CD14-positive monocyte (primary cell): ENCODE measurements around the gene TEKT1. TPM values are rescaled to one million over a fixed set of nuclear protein-coding genes. Genes with fewer than 3 reads are reported as not detected.
A peak's percentile ranks its signal among the peaks of the same experiment; 100 is the strongest.

Source experiments
- DNase-seq, 3 donors: peaks; one replicate each; pipeline ENCODE4 v3.0.0-alpha.2; 2011 to 2022
- H2AFZ ChIP-seq: 2 replicates; pipeline ENCODE4 v1.6.0; 2012; ENCODE audit warnings: mild to moderate bottlenecking, low read depth, low read length, inconsistent platforms; ENCODE audit not compliant: insufficient read depth, poor library complexity, severe bottlenecking
- H3K27ac ChIP-seq, 2 donors: 1 replicate in 1 of 2; 2 replicates in 1 of 2; pipeline ENCODE4 v1.5.1; 2012 to 2013; ENCODE audit warnings: low read length in 2 of 2, control low read depth in 1 of 2, inconsistent platforms in 1 of 2, low read depth in 1 of 2, mild to moderate bottlenecking in 1 of 2
- H3K27me3 ChIP-seq, 2 donors: one replicate each; pipeline versions ENCODE4 v1.6.0 to v1.6.1; 2011 to 2013; ENCODE audit warnings: low read length in 2 of 2; ENCODE audit not compliant: control insufficient read depth in 2 of 2, insufficient read depth in 2 of 2
- H3K36me3 ChIP-seq, 2 donors: replicated peaks in 1 of 2; 1 replicate in 1 of 2; 2 replicates in 1 of 2; pipeline versions ENCODE4 v1.5.1 to v1.6.1; 2012 to 2013; ENCODE audit warnings: low read length in 2 of 2, control low read depth in 1 of 2, inconsistent platforms in 1 of 2, mild to moderate bottlenecking in 1 of 2; ENCODE audit not compliant: insufficient read depth in 2 of 2, control insufficient read depth in 1 of 2
- H3K4me1 ChIP-seq, 2 donors: 1 replicate in 1 of 2; 2 replicates in 1 of 2; pipeline versions ENCODE4 v1.5.1 to v1.6.1; 2012 to 2013; ENCODE audit warnings: low read length in 2 of 2, control low read depth in 1 of 2, inconsistent platforms in 1 of 2, mild to moderate bottlenecking in 1 of 2, moderate library complexity in 1 of 2; ENCODE audit not compliant: insufficient read depth in 2 of 2, control insufficient read depth in 1 of 2
- H3K4me2 ChIP-seq: replicated peaks from 2 replicates; pipeline ENCODE3; 2012; ENCODE audit warnings: low read length, moderate library complexity, mild to moderate bottlenecking; ENCODE audit not compliant: poor library complexity, severe bottlenecking; ENCODE audit errors: extremely low read depth
- H3K4me3 ChIP-seq, 3 experiments: fragments of 200-600 bp in 1 of 3; sonication (generic) in 1 of 3; replicated peaks in 1 of 3; 1 replicate in 2 of 3; 2 replicates in 1 of 3; pipeline ENCODE4 v1.5.1; 2011 to 2013; ENCODE audit warnings: low read length in 3 of 3, mild to moderate bottlenecking in 3 of 3, control low read depth in 2 of 3, low read depth in 2 of 3, inconsistent platforms in 1 of 3, moderate library complexity in 1 of 3
- H3K79me2 ChIP-seq: 2 replicates; pipeline ENCODE4 v1.6.0; 2012; ENCODE audit warnings: mild to moderate bottlenecking, control low read depth, inconsistent platforms, low read length, moderate library complexity; ENCODE audit not compliant: insufficient read depth
- H3K9ac ChIP-seq: 2 replicates; pipeline ENCODE4 v1.6.0; 2017; ENCODE audit warnings: low read length, mild to moderate bottlenecking; ENCODE audit not compliant: insufficient read depth, poor library complexity, severe bottlenecking
- H3K9me3 ChIP-seq, 2 donors: replicated peaks in 1 of 2; 1 replicate in 1 of 2; 2 replicates in 1 of 2; pipeline versions ENCODE4 v1.5.1 to v1.6.1; 2012 to 2013; ENCODE audit warnings: low read length in 2 of 2, control low read depth in 1 of 2; ENCODE audit not compliant: control insufficient read depth in 1 of 2, insufficient read depth in 1 of 2
- H4K20me1 ChIP-seq: 2 replicates; pipeline ENCODE4 v1.6.0; 2012; ENCODE audit warnings: mild to moderate bottlenecking, low read length, control low read depth, moderate library complexity; ENCODE audit not compliant: insufficient read depth
- H3K27ac Mint-ChIP-seq, 7 donors: one replicate each; pipeline ENCODE4 v1.8.0; 2020; ENCODE audit warnings: mild to moderate bottlenecking in 7 of 7, mixed read lengths in 7 of 7, moderate library complexity in 6 of 7, inconsistent platforms in 2 of 7
- H3K27me3 Mint-ChIP-seq, 3 donors: one replicate each; pipeline ENCODE4 v1.8.0; 2021 to 2022; ENCODE audit warnings: low read depth in 3 of 3, mild to moderate bottlenecking in 3 of 3, mixed read lengths in 3 of 3, moderate library complexity in 3 of 3, inconsistent platforms in 1 of 3
- H3K36me3 Mint-ChIP-seq, 2 donors: one replicate each; pipeline ENCODE4 v1.8.0; 2020; ENCODE audit warnings: mixed read lengths in 2 of 2, inconsistent platforms in 1 of 2, mild to moderate bottlenecking in 1 of 2
- H3K4me1 Mint-ChIP-seq: one replicate; pipeline ENCODE4 v1.8.0; 2020; ENCODE audit warnings: mild to moderate bottlenecking, mixed read lengths
- H3K4me3 Mint-ChIP-seq, 2 donors: one replicate each; pipeline ENCODE4 v1.8.0; 2020; ENCODE audit warnings: mild to moderate bottlenecking in 2 of 2, mixed read lengths in 2 of 2, moderate library complexity in 1 of 2
- H3K9me3 Mint-ChIP-seq, 7 donors: one replicate each; pipeline ENCODE4 v1.8.0; 2020 to 2022; ENCODE audit warnings: mixed read lengths in 7 of 7, mild to moderate bottlenecking in 6 of 7, moderate library complexity in 6 of 7, inconsistent platforms in 2 of 7
- WGBS: methylation state at CpG from one replicate; pipeline ENCODE4 v1.1.5; 2013; ENCODE audit warnings: missing lambda C conversion rate; ENCODE audit not compliant: insufficient coverage; 5-methylcytosine and 5-hydroxymethylcytosine counted together
- intact Hi-C, 2 donors: fragments of 100-400 bp; cut with micrococcal nuclease; formaldehyde crosslinking; loops; one replicate each; pipeline versions ENCODE4 v1.15.0 to v1.15.1; 2023
- polyA plus RNA-seq, 3 donors: library from polyadenylated mRNA; depleted of rRNA in 1 of 3; unstranded in 2 of 3; stranded (reverse) in 1 of 3; fragments of 300-500 nt in 2 of 3; fragments of >200 nt in 1 of 3; fragmentation: Illumina TruSeq in 2 of 3; gene quantifications; 1 replicate in 2 of 3; 2 replicates in 1 of 3; pipeline ENCODE4 v1.2.3, GENCODE V29; 2012 to 2021
- TF ChIP-seq, protein P1 (sequence below): fragments of 200-600 bp; IDR thresholded peaks from one replicate; pipeline ENCODE4 v1.8.0; 2022; ENCODE audit warnings: antibody characterized with exemption, mild to moderate bottlenecking

Gene TEKT1
- polyA plus RNA-seq, 3 donors: not detected

GRCh38 chr17:6796887-6797490, 34.5 kb downstream of the TEKT1 start:
- no peaks in the 10 kb centered on the region for H4K20me1 ChIP-seq
- Mint-ChIP-seq H3K36me3 (no peaks in the 10 kb centered on the region), H3K4me1 (peaks cover 3% of the 10 kb centered on the region), H3K27ac (no peak overlapping the region), H3K4me3 (no peak overlapping the region), H3K27me3 (peaks cover 8 to 21% (median 14%) of the 10 kb centered on the region in 3 donors), H3K9me3 (no peaks in the 10 kb centered on the region)
- no peak overlapping the region for H3K4me3 ChIP-seq
- H3K27me3 ChIP-seq: no peaks in the 10 kb centered on the region
- no peaks in the 10 kb centered on the region for H3K9me3 ChIP-seq
- TF ChIP-seq, protein P1, sequence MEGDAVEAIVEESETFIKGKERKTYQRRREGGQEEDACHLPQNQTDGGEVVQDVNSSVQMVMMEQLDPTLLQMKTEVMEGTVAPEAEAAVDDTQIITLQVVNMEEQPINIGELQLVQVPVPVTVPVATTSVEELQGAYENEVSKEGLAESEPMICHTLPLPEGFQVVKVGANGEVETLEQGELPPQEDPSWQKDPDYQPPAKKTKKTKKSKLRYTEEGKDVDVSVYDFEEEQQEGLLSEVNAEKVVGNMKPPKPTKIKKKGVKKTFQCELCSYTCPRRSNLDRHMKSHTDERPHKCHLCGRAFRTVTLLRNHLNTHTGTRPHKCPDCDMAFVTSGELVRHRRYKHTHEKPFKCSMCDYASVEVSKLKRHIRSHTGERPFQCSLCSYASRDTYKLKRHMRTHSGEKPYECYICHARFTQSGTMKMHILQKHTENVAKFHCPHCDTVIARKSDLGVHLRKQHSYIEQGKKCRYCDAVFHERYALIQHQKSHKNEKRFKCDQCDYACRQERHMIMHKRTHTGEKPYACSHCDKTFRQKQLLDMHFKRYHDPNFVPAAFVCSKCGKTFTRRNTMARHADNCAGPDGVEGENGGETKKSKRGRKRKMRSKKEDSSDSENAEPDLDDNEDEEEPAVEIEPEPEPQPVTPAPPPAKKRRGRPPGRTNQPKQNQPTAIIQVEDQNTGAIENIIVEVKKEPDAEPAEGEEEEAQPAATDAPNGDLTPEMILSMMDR: no peak
- no peaks in the 10 kb centered on the region for H3K79me2 ChIP-seq
- H3K4me1 ChIP-seq: no peaks in the 10 kb centered on the region
- intact Hi-C loops: no loop called here
- no peak overlapping the region for H2AFZ ChIP-seq
- no peak overlapping the region for H3K4me2 ChIP-seq
- no peaks in the 10 kb centered on the region for H3K36me3 ChIP-seq
- DNase-seq: no peak
- no peak overlapping the region for H3K9ac ChIP-seq
- no CpG with 5 or more reads among the region's 2 CpGs for WGBS
- no peak overlapping the region for H3K27ac ChIP-seq

DNA sequence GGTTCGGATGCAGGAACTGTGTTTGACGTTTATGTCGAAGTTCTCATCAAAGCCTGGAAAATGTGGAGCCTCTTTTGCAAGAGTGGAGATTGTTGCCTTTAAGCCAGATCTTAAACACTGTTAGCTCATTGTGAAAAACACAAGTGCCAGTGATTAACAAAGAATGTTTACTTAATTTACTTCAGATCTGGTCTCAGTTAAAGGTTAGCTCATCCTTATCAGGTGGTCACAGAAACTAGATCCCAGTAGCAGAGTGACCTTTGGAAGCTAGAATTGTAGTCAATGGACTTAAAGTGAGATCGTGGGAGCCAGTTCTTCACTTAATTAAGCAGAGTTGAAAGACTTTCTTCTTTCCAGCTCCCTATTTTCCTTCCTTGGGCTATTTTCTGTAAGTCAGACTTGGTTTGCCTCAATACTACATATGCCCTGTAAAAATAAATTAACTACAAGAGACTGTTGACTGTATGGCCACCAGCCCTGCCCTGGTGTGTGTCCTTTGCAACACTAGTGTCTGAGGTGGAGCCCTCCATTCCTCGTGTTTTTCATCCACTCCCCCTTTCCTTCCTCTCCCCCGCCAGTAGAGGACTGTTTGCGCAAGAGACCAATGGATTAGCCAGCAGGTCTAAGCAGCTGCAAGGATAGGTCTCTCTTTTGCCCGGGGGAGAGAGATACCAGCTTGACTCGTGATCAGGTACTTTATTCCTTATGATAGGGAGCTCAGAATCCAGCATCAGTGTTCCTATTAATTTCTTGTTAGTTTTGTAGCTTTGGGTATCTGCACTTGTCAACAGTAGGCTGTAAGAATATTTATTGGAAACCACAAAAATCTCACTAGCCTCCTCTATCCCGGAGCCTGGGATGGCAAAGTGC, 35.3 kb downstream of the TEKT1 start:
- no peaks in the 10 kb centered on the region for H3K4me1 ChIP-seq
- peak overlapping the region in 1 of 2 donors; percentile 19 for H3K4me3 Mint-ChIP-seq
- H3K9ac ChIP-seq: no peak overlapping the region
- intact Hi-C loops: no loop called here
- H3K27me3 Mint-ChIP-seq: peaks cover 11 to 24% (median 13%) of the 10 kb centered on the region in 3 donors
- no peaks in the 10 kb centered on the region for H3K9me3 Mint-ChIP-seq
- TF ChIP-seq, protein P1: no peak
- DNase-seq: no peak
- H4K20me1 ChIP-seq: no peaks in the 10 kb centered on the region
- peak overlapping the region in 1 of 7 donors; percentile 28 for H3K27ac Mint-ChIP-seq
- no peaks in the 10 kb centered on the region for H3K36me3 ChIP-seq
- H3K36me3 Mint-ChIP-seq: no peaks in the 10 kb centered on the region
- no peak overlapping the region for H3K4me3 ChIP-seq
- peaks cover 3% of the 10 kb centered on the region for H3K4me1 Mint-ChIP-seq
- no peak overlapping the region for H3K27ac ChIP-seq
- H3K4me2 ChIP-seq: no peak overlapping the region
- H3K9me3 ChIP-seq: no peaks in the 10 kb centered on the region
- 88% methylated on average over 4 of the region's 10 CpGs for WGBS
- no peaks in the 10 kb centered on the region for H3K27me3 ChIP-seq
- no peaks in the 10 kb centered on the region for H3K79me2 ChIP-seq
- H2AFZ ChIP-seq: no peak overlapping the region
